Panc1 (cell line): ENCODE results near the gene PTX4. TPM values are rescaled to one million over a fixed set of nuclear protein-coding genes. Genes with fewer than 3 reads are reported as not detected.

ENCODE experiments used
- ATAC-seq: fragments of 200-7000 bp; cut with Tn5 transposase; 2 replicates; pipeline ENCODE4 v1.9.1; 2020; ENCODE audit warnings: mild to moderate bottlenecking, moderate library complexity
- BruUV-seq: library from RNA; stranded (reverse); fragments of 400-500 nt; replicated peaks from 2 replicates; lab custom pipeline; 2021; lab: Mats Ljungman, UMichigan
- CTCF ChIA-PET: fragments of 300-600 bp; sonication (Branson Sonifier 250); formaldehyde crosslinking; loops from one replicate; lab custom pipeline; 2022; ENCODE audit warnings: antibody characterized with exemption; lab: Charles Lee
- POLR2A ChIA-PET: fragments of 300-600 bp; sonication (Branson Sonifier 250); formaldehyde crosslinking; loops from one replicate; lab custom pipeline; 2022; ENCODE audit warnings: antibody characterized with exemption; lab: Charles Lee
- DNase-seq: peaks from one replicate; pipeline ENCODE4 v3.0.0-alpha.2; 2010; ENCODE audit warnings: low read depth, low spot score
- H3K27ac ChIP-seq: 2 replicates; pipeline ENCODE4 v1.5.1; 2011; ENCODE audit warnings: mild to moderate bottlenecking, low read length, inconsistent platforms
- H3K27me3 ChIP-seq: fragments of 200-500 bp; sonication (Bioruptor generic); 2 replicates; pipeline ENCODE4 v1.6.0; 2014; ENCODE audit warnings: low read length, inconsistent platforms; ENCODE audit not compliant: control insufficient read depth, insufficient read depth
- H3K36me3 ChIP-seq: fragments of 200-500 bp; sonication (Bioruptor generic); 2 replicates; pipeline ENCODE4 v1.5.1; 2014; ENCODE audit warnings: inconsistent platforms, mild to moderate bottlenecking, low read length, moderate library complexity; ENCODE audit not compliant: control insufficient read depth, insufficient read depth
- H3K4me1 ChIP-seq: 2 replicates; pipeline ENCODE4 v1.5.1; 2011; ENCODE audit warnings: inconsistent platforms, mild to moderate bottlenecking, low read length, moderate library complexity; ENCODE audit not compliant: control insufficient read depth, insufficient read depth
- H3K4me3 ChIP-seq, 2 experiments: 2 replicates each; pipeline ENCODE4 v1.5.1; 2011 to 2012; ENCODE audit warnings: low read depth in 2 of 2, low read length in 2 of 2, mild to moderate bottlenecking in 2 of 2, inconsistent platforms in 1 of 2, moderate library complexity in 1 of 2
- H3K9me3 ChIP-seq: fragments of 200-500 bp; sonication (Bioruptor generic); 2 replicates; pipeline ENCODE4 v1.5.1; 2014; ENCODE audit warnings: low read depth, mild to moderate bottlenecking, inconsistent platforms, low read length, moderate library complexity; ENCODE audit not compliant: control insufficient read depth, insufficient read depth
- CTCF ChIP-seq: fragments of 450-650 bp; IDR thresholded peaks from 2 replicates; pipeline ENCODE4 v1.5.1; 2017; ENCODE audit warnings: mild to moderate bottlenecking
- POLR2AphosphoS5 ChIP-seq: IDR thresholded peaks from 2 replicates; pipeline ENCODE4 v1.6.1; 2012; ENCODE audit warnings: mild to moderate bottlenecking, low read depth, low read length, moderate library complexity
- SIN3A ChIP-seq: IDR thresholded peaks from 2 replicates; pipeline ENCODE4 v1.6.1; 2012; ENCODE audit warnings: low read depth, mild to moderate bottlenecking, low read length, moderate library complexity, borderline replicate concordance; ENCODE audit not compliant: insufficient read depth
- TCF7L2 ChIP-seq: IDR thresholded peaks from 2 replicates; pipeline ENCODE4 v1.6.1; 2011; ENCODE audit warnings: mild to moderate bottlenecking, low read depth, low read length, inconsistent platforms
- in situ Hi-C: cut with HindIII; loops from 2 replicates; pipeline ENCODE4 v1.10.0; 2016; ENCODE audit warnings: low sequenced_read_pairs, low pct_unique_long_range_greater_than_20kb
- intact Hi-C: fragments of 100-400 bp; cut with micrococcal nuclease; formaldehyde crosslinking; loops from one replicate; pipeline ENCODE4 v1.10.0; 2022; ENCODE audit not compliant: unreplicated experiment
- total RNA-seq: library from RNA; stranded (reverse); gene quantifications from one replicate; pipeline ENCODE4 v1.2.1, GENCODE V29; 2021; ENCODE audit not compliant: unreplicated experiment
- TF ChIP-seq, protein P1 (sequence below), 2 experiments: IDR thresholded peaks; 2 replicates each; pipeline ENCODE4 v1.6.1; 2011 to 2012; ENCODE audit warnings: low read depth in 2 of 2, control low read depth in 1 of 2, low read length in 1 of 2, mild to moderate bottlenecking in 1 of 2, moderate library complexity in 1 of 2; ENCODE audit not compliant: insufficient read depth in 1 of 2

Gene PTX4
- total RNA-seq, 1 experiment from 2014 or later, result not detected

DNA sequence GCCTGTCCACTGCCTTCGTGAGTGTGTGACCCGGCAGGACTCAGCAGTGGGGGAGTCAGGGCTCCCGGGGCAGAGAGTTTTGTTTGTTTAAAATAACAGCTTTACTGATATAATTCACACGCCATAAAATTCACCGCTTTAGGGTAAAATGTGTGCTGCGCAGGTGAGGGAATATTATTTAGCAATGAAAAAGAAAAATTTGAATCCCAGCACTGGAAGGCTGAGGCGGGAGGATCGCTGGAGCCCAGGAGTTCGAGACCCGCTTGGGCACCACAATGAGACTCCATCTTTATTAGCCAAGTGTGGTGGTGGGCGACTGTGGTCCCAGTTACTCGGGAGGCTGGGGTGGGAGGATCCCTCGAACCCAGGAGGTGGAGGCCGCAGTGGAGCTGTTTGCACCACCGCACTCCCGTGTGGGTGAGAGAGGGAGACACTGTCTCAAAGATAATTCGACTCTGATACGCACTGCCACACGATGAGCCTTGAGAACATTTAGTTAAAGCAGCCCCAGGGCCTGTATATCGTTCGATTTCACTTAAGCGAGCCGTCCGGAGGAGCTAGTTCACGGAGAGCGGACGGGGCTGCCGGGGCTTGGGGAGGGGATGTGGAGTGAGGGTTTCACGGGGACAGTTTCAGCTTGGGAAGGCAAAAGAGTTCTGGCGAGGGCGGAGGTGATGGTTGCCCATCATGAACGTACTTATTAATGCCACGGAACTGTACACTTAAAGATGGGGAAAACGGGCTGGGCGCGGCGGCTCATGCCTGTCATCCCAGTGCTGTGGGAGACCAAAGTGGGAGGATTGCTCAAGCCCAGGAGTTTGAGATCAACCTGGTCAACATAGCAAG is 14.6 kb upstream of the PTX4 start:
- Histone ChIP-seq H3K9me3 (no peaks in the 10 kb centered on the region), H3K27ac (no peak overlapping the region), H3K27me3 (no peaks in the 10 kb centered on the region), H3K36me3 (no peaks in the 10 kb centered on the region), H3K4me1 (no peaks in the 10 kb centered on the region), H3K4me3 (no peak overlapping the region)
- TF ChIP-seq TCF7L2 (no peak), POLR2AphosphoS5 (no peak), CTCF (no peak), SIN3A (no peak)
- TF ChIP-seq, protein P1, sequence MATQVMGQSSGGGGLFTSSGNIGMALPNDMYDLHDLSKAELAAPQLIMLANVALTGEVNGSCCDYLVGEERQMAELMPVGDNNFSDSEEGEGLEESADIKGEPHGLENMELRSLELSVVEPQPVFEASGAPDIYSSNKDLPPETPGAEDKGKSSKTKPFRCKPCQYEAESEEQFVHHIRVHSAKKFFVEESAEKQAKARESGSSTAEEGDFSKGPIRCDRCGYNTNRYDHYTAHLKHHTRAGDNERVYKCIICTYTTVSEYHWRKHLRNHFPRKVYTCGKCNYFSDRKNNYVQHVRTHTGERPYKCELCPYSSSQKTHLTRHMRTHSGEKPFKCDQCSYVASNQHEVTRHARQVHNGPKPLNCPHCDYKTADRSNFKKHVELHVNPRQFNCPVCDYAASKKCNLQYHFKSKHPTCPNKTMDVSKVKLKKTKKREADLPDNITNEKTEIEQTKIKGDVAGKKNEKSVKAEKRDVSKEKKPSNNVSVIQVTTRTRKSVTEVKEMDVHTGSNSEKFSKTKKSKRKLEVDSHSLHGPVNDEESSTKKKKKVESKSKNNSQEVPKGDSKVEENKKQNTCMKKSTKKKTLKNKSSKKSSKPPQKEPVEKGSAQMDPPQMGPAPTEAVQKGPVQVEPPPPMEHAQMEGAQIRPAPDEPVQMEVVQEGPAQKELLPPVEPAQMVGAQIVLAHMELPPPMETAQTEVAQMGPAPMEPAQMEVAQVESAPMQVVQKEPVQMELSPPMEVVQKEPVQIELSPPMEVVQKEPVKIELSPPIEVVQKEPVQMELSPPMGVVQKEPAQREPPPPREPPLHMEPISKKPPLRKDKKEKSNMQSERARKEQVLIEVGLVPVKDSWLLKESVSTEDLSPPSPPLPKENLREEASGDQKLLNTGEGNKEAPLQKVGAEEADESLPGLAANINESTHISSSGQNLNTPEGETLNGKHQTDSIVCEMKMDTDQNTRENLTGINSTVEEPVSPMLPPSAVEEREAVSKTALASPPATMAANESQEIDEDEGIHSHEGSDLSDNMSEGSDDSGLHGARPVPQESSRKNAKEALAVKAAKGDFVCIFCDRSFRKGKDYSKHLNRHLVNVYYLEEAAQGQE (IDR thresholded peaks at IDR 0.05; ENCODE audit: insufficient read depth in 1 of 2, low read depth in 2 of 2, low read length in 1 of 2), result no peak
- ATAC-seq (no peak), DNase-seq (no peak)
- intact Hi-C loops (no loop called here), in situ Hi-C loops (no loop called here)
- BruUV-seq, result TSS peak; percentile 53
- ChIA-PET CTCF (interaction anchor here (0.5 kb wide), 1 partner anchor 172 kb away, joined by 5 read pairs; no protein-coding TSS in a partner anchor), POLR2A (no interaction called here)

GRCh38 chr16:1502092-1503004 is 13.6 kb upstream of the PTX4 start:
- POLR2A ChIA-PET, result no interaction called here
- CTCF ChIA-PET, result no interaction called here
- ATAC-seq (no peak), DNase-seq (no peak)
- no peaks in the 10 kb centered on the region for H3K4me1 ChIP-seq
- H3K27ac ChIP-seq, result no peak overlapping the region
- H3K4me3 ChIP-seq, result no peak overlapping the region
- intact Hi-C loops, result no loop called here
- no peaks in the 10 kb centered on the region for H3K9me3 ChIP-seq
- BruUV-seq, result no TSS peak
- TF ChIP-seq POLR2AphosphoS5 (no peak), TCF7L2 (no peak), CTCF (no peak), SIN3A (no peak)
- H3K36me3 ChIP-seq, result no peaks in the 10 kb centered on the region
- no peaks in the 10 kb centered on the region for H3K27me3 ChIP-seq
- in situ Hi-C loops, result no loop called here
